Keratinocyte (primary cell): ENCODE results near the gene MCM5. TPM values are rescaled to one million over a fixed set of nuclear protein-coding genes. Genes with fewer than 3 reads are reported as not detected.

Experiments
- DNase-seq: peaks from one replicate; pipeline ENCODE4 v3.0.0-alpha.2; 2011; ENCODE audit warnings: low read depth, missing footprints, low spot score
- FAIRE-seq: peaks from 2 replicates; lab custom pipeline; 2011; peaks lifted over from hg19 to GRCh38; lab: Jason Lieb, UNC
- H2AFZ ChIP-seq: 2 replicates; pipeline ENCODE4 v1.6.0; 2012; ENCODE audit warnings: low read length, control low read depth, inconsistent platforms; ENCODE audit not compliant: control insufficient read depth
- H3K27ac ChIP-seq: 2 replicates; pipeline ENCODE4 v1.5.1; 2011; ENCODE audit warnings: low read length; ENCODE audit not compliant: control insufficient read depth, insufficient read depth
- H3K27me3 ChIP-seq: 3 replicates; pipeline ENCODE4 v1.6.0; 2011; ENCODE audit warnings: low read length; ENCODE audit not compliant: control insufficient read depth, insufficient read depth; ENCODE audit errors: extremely low read depth
- H3K36me3 ChIP-seq, 2 experiments: 2 replicates in 1 of 2; 3 replicates in 1 of 2; pipeline ENCODE4 v1.5.1; 2011; ENCODE audit warnings: low read length in 2 of 2, mild to moderate bottlenecking in 1 of 2; ENCODE audit not compliant: control insufficient read depth in 2 of 2, insufficient read depth in 2 of 2; ENCODE audit errors: extremely low read depth in 1 of 2
- H3K4me1 ChIP-seq: 3 replicates; pipeline ENCODE4 v1.5.1; 2011; ENCODE audit warnings: low read length; ENCODE audit not compliant: control insufficient read depth, insufficient read depth; ENCODE audit errors: extremely low read depth
- H3K4me2 ChIP-seq: 3 replicates; pipeline ENCODE4 v1.6.0; 2011; ENCODE audit warnings: low read depth, low read length; ENCODE audit not compliant: control insufficient read depth, insufficient read depth; ENCODE audit errors: extremely low read depth
- H3K4me3 ChIP-seq, 3 experiments: fragments of 200-600 bp in 1 of 3; sonication (generic) in 1 of 3; 2 replicates in 2 of 3; 3 replicates in 1 of 3; pipeline ENCODE4 v1.5.1; 2011 to 2016; ENCODE audit warnings: low read length in 3 of 3, mild to moderate bottlenecking in 3 of 3, control low read depth in 2 of 3, inconsistent platforms in 1 of 3, low read depth in 1 of 3, mixed read lengths in 1 of 3, mixed run types in 1 of 3, moderate library complexity in 1 of 3; ENCODE audit not compliant: control insufficient read depth in 2 of 3, insufficient read depth in 2 of 3; ENCODE audit errors: extremely low read depth in 1 of 3
- H3K79me2 ChIP-seq: 2 replicates; pipeline ENCODE4 v1.6.0; 2012; ENCODE audit warnings: low read length; ENCODE audit not compliant: control insufficient read depth, insufficient read depth
- H3K9ac ChIP-seq: 3 replicates; pipeline ENCODE4 v1.6.0; 2011; ENCODE audit warnings: low read length; ENCODE audit not compliant: control insufficient read depth, insufficient read depth; ENCODE audit errors: extremely low read depth
- H3K9me1 ChIP-seq: 3 replicates; pipeline ENCODE4 v1.6.0; 2011; ENCODE audit warnings: low read length; ENCODE audit not compliant: control insufficient read depth, insufficient read depth; ENCODE audit errors: extremely low read depth
- H3K9me3 ChIP-seq: 2 replicates; pipeline ENCODE4 v1.5.1; 2012; ENCODE audit warnings: low read depth, low read length; ENCODE audit not compliant: control insufficient read depth
- H4K20me1 ChIP-seq: 3 replicates; pipeline ENCODE4 v1.6.0; 2011; ENCODE audit warnings: low read length; ENCODE audit not compliant: control insufficient read depth, insufficient read depth; ENCODE audit errors: extremely low read depth
- CTCF ChIP-seq, 3 experiments: IDR thresholded peaks in 1 of 3; conservative IDR thresholded peaks in 1 of 3; optimal IDR thresholded peaks in 1 of 3; 2 replicates in 2 of 3; 3 replicates in 1 of 3; pipeline versions ENCODE3 to v1.5.1; 2011; ENCODE audit warnings: low read length in 3 of 3, mild to moderate bottlenecking in 3 of 3, moderate library complexity in 2 of 3, control low read depth in 1 of 3, inconsistent platforms in 1 of 3; ENCODE audit not compliant: insufficient read depth in 2 of 3; ENCODE audit errors: extremely low read depth in 1 of 3
- EZH2 ChIP-seq: IDR thresholded peaks from one replicate; pipeline ENCODE4 v1.6.1; 2012; ENCODE audit warnings: inconsistent platforms, mild to moderate bottlenecking, low read length, moderate library complexity
- dilution Hi-C: fragments of 300-500 bp; cut with MboI; formaldehyde crosslinking; loops from one replicate; pipeline ENCODE4 v1.7.0; 2020; ENCODE audit warnings: low sequenced_read_pairs; ENCODE audit not compliant: extremely low pct_ligation_motif_present
- polyA plus RNA-seq, 5 experiments: library from polyadenylated mRNA; depleted of rRNA in 3 of 5; stranded (reverse) in 3 of 5; stranded (forward) in 1 of 5; unstranded in 1 of 5; fragments of >200 nt; gene quantifications; 1 replicate in 1 of 5; 2 replicates in 3 of 5; 3 replicates in 1 of 5; pipeline versions ENCODE4 v1.2.1 to v1.2.3, GENCODE V29; 2011 to 2012; ENCODE audit warnings: missing spikeins in 2 of 5, low read depth in 1 of 5, low replicate concordance in 1 of 5

Gene MCM5
- polyA plus RNA-seq, 1 donor (not counting 4 experiments of a cell fraction or from before 2014, with no cell fraction given), result 24.4 TPM

GRCh38 chr22:35413624-35414023 is 13.7 kb downstream of the MCM5 start:
- Histone ChIP-seq H3K4me1 (peaks cover 3% of the 10 kb centered on the region), H3K4me3 (no peak overlapping the region), H3K4me2 (no peak overlapping the region), H3K36me3 (peaks cover 8 to 72% of the 10 kb centered on the region in 2 experiments), H4K20me1 (no peaks in the 10 kb centered on the region), H3K9me3 (no peaks in the 10 kb centered on the region), H3K9me1 (peaks cover 6% of the 10 kb centered on the region), H3K9ac (no peak overlapping the region), H3K27me3 (no peaks in the 10 kb centered on the region), H3K27ac (no peak overlapping the region), H3K79me2 (no peaks in the 10 kb centered on the region), H2AFZ (no peak overlapping the region)
- TF ChIP-seq CTCF (optimal IDR thresholded peaks at IDR 0.05 in 1 of 3, IDR thresholded peaks at IDR 0.05 in 1 of 3, conservative IDR thresholded peaks at IDR 0.05 in 1 of 3; ENCODE audit: extremely low read depth in 1 of 3, insufficient read depth in 2 of 3, low read length in 3 of 3), result no peak
- no peak for TF ChIP-seq EZH2
- DNase-seq (no peak), FAIRE-seq (no peak)
- dilution Hi-C loops, result no loop called here

GRCh38 chr22:35417606-35418005 is 17.7 kb downstream of the MCM5 start:
- H3K9me1 ChIP-seq, result peaks cover 6% of the 10 kb centered on the region
- no peak overlapping the region for H3K4me3 ChIP-seq
- FAIRE-seq (no peak), DNase-seq (no peak)
- peaks cover 3% of the 10 kb centered on the region for H3K4me1 ChIP-seq
- dilution Hi-C loops, result no loop called here
- peaks cover 5 to 57% of the 10 kb centered on the region in 2 experiments for H3K36me3 ChIP-seq
- no peak overlapping the region for H3K9ac ChIP-seq
- H4K20me1 ChIP-seq, result no peaks in the 10 kb centered on the region
- no peaks in the 10 kb centered on the region for H3K9me3 ChIP-seq
- H3K4me2 ChIP-seq, result no peak overlapping the region
- no peak overlapping the region for H3K27ac ChIP-seq
- TF ChIP-seq CTCF (optimal IDR thresholded peaks at IDR 0.05 in 1 of 3, IDR thresholded peaks at IDR 0.05 in 1 of 3, conservative IDR thresholded peaks at IDR 0.05 in 1 of 3; ENCODE audit: extremely low read depth in 1 of 3, insufficient read depth in 2 of 3, low read length in 3 of 3), result no peak
- no peak for TF ChIP-seq EZH2
- no peaks in the 10 kb centered on the region for H3K27me3 ChIP-seq
- no peak overlapping the region for H2AFZ ChIP-seq
- H3K79me2 ChIP-seq, result no peaks in the 10 kb centered on the region
